Lower leg skin (tissue), 3 donors: ENCODE results near the gene SLIT3.

Source experiments
- POLR2A ChIP-seq, 2 donors: fragments of 450-650 bp; IDR thresholded peaks; one replicate each; pipeline ENCODE4 v1.6.1; 2016 to 2017; ENCODE audit warnings: antibody characterized with exemption in 2 of 2, mild to moderate bottlenecking in 1 of 2, moderate library complexity in 1 of 2
- TF ChIP-seq, protein P1 (sequence below), 3 donors: fragments of 450-650 bp; IDR thresholded peaks; one replicate each; pipeline ENCODE4 v1.5.1; 2016; ENCODE audit warnings: antibody characterized with exemption in 3 of 3, mild to moderate bottlenecking in 3 of 3, moderate library complexity in 2 of 3

- TF ChIP-seq, protein P1, sequence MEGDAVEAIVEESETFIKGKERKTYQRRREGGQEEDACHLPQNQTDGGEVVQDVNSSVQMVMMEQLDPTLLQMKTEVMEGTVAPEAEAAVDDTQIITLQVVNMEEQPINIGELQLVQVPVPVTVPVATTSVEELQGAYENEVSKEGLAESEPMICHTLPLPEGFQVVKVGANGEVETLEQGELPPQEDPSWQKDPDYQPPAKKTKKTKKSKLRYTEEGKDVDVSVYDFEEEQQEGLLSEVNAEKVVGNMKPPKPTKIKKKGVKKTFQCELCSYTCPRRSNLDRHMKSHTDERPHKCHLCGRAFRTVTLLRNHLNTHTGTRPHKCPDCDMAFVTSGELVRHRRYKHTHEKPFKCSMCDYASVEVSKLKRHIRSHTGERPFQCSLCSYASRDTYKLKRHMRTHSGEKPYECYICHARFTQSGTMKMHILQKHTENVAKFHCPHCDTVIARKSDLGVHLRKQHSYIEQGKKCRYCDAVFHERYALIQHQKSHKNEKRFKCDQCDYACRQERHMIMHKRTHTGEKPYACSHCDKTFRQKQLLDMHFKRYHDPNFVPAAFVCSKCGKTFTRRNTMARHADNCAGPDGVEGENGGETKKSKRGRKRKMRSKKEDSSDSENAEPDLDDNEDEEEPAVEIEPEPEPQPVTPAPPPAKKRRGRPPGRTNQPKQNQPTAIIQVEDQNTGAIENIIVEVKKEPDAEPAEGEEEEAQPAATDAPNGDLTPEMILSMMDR (IDR thresholded peaks at IDR 0.05), result no peak
- TF ChIP-seq POLR2A (IDR thresholded peaks at IDR 0.05), result no peak
Observed at GRCh38 chr5:168803541-168803940, 497.4 kb downstream of the SLIT3 start.
